ENCODE data around the gene LMF2.

DNA sequence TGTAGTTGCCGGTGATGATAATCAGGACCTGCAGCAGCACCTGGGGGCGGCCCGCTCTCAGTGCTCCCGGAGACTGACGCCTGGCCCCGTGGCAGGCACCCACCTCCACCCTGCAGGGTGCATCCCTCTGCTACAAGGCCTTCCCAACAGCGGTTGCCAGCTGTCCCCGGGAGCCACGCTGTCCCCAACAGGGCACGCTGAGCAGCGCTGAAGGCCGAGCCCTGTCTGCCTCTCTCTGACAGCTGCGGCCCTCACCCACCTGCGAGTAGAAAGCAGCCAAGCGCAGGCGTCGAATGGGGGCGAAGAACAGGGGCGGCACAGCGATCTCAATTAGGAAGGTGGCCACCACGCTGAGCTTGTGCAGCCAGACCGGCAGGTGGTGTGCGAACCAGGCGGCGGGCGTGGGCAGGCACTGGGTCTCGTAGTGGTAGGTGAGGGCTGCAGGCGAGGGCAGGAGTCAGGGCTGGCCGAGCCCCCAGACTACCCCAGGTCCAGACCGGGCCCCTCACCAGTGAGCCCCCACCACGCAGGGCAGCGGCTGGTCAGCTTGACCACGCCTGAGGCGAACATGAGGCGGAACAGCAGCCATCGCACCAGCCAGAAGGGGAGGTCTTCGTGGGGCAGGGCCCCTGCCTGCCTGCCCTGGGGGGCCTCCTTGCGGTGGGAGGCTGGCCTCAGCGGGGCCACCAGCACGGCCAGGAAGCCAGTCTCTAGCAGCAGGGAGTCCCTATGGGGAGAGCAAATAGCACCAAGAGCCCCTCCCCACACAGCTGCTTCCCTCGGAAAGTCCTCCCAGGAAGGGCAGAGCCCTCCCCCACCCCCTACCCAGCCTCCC is 1.5 kb downstream of the LMF2 start:
- TF ChIP-seq, protein P1, sequence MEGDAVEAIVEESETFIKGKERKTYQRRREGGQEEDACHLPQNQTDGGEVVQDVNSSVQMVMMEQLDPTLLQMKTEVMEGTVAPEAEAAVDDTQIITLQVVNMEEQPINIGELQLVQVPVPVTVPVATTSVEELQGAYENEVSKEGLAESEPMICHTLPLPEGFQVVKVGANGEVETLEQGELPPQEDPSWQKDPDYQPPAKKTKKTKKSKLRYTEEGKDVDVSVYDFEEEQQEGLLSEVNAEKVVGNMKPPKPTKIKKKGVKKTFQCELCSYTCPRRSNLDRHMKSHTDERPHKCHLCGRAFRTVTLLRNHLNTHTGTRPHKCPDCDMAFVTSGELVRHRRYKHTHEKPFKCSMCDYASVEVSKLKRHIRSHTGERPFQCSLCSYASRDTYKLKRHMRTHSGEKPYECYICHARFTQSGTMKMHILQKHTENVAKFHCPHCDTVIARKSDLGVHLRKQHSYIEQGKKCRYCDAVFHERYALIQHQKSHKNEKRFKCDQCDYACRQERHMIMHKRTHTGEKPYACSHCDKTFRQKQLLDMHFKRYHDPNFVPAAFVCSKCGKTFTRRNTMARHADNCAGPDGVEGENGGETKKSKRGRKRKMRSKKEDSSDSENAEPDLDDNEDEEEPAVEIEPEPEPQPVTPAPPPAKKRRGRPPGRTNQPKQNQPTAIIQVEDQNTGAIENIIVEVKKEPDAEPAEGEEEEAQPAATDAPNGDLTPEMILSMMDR (conservative IDR thresholded peaks at IDR 0.05; ENCODE audit: low read depth, low read length) = no peak
- TF ChIP-seq EZH2phosphoT487 (IDR thresholded peaks at IDR 0.05; ENCODE audit: borderline replicate concordance, low read length) = no peak
